GM23248 (cell line): Measurements from ENCODE around the gene VNN1.

ENCODE experiments used
- EZH2 ChIP-seq: fragments of 200-600 bp; sonication (generic); IDR thresholded peaks from 2 replicates; pipeline ENCODE4 v1.6.1; 2018; ENCODE audit warnings: antibody characterized with exemption, mild to moderate bottlenecking; ENCODE audit not compliant: insufficient read depth, poor library complexity, severe bottlenecking
- EZH2phosphoT487 ChIP-seq: fragments of 200-600 bp; sonication (generic); IDR thresholded peaks from 2 replicates; pipeline ENCODE4 v1.6.1; 2018; ENCODE audit warnings: antibody characterized with exemption, moderate library complexity, mild to moderate bottlenecking, low read depth; ENCODE audit not compliant: insufficient read depth

- TF ChIP-seq EZH2 (no peak), EZH2phosphoT487 (no peak)
Measured at GRCh38 chr6:132686531-132686930, 27.3 kb downstream of the VNN1 start.
